Heart right ventricle (tissue), 16 donors: ENCODE results near the gene TCOF1. TPM values are rescaled to one million over a fixed set of nuclear protein-coding genes. Genes with fewer than 3 reads are reported as not detected.

Experiments used
- ATAC-seq, 8 donors: fragments of 200-7000 bp; cut with Tn5 transposase; one replicate each; pipeline ENCODE4 v1.9.1; 2020; ENCODE audit warnings: mild to moderate bottlenecking in 8 of 8, moderate library complexity in 8 of 8, moderate number of reproducible peaks in 1 of 8
- DNase-seq, 2 donors: peaks; one replicate each; pipeline ENCODE4 v3.0.0-alpha.2; 2020
- H3K27ac ChIP-seq, 10 donors: fragments of 200-600 bp; sonication (generic) in 2 of 10; one replicate each; pipeline versions ENCODE4 v1.5.0 to v1.8.0; 2020 to 2022; ENCODE audit warnings: mild to moderate bottlenecking in 3 of 10
- H3K27me3 ChIP-seq, 7 donors: fragments of 200-600 bp; one replicate each; pipeline ENCODE4 v1.8.0; 2021 to 2022; ENCODE audit warnings: mild to moderate bottlenecking in 2 of 7
- H3K36me3 ChIP-seq, 9 donors: fragments of 200-600 bp; sonication (generic) in 1 of 9; one replicate each; pipeline versions ENCODE4 v1.5.0 to v1.8.0; 2020 to 2022; ENCODE audit warnings: mild to moderate bottlenecking in 2 of 9
- H3K4me1 ChIP-seq, 9 donors: fragments of 200-600 bp; sonication (generic) in 1 of 9; one replicate each; pipeline versions ENCODE4 v1.5.0 to v1.8.0; 2020 to 2022; ENCODE audit warnings: mild to moderate bottlenecking in 4 of 9
- H3K4me3 ChIP-seq, 10 donors: fragments of 200-600 bp; sonication (generic) in 2 of 10; one replicate each; pipeline versions ENCODE4 v1.5.0 to v1.8.0; 2020 to 2022; ENCODE audit warnings: mild to moderate bottlenecking in 7 of 10, moderate library complexity in 2 of 10
- H3K9me3 ChIP-seq, 11 donors: fragments of 200-600 bp in 10 of 11; sonication (generic) in 2 of 11; one replicate each; pipeline versions ENCODE4 v1.5.0 to v1.8.0; 2013 to 2022; ENCODE audit warnings: mild to moderate bottlenecking in 2 of 11, control low read depth in 1 of 11, moderate library complexity in 1 of 11
- WGBS, 2 donors: extraction: QIAGEN DNeasy Blood & Tissue Kit; methylation state at CpG; one replicate each; pipeline ENCODE4 v1.1.7; 2013; ENCODE audit warnings: inconsistent platforms in 1 of 2; 5-methylcytosine and 5-hydroxymethylcytosine counted together
- intact Hi-C, 10 donors: fragments of 100-400 bp; cut with DNase I; formaldehyde crosslinking; loops; one replicate each; pipeline versions ENCODE4 v1.11.1 to v1.14.2; 2022
- polyA plus RNA-seq, 2 donors: library from polyadenylated mRNA; stranded (reverse); fragments of 200-250 nt; gene quantifications; one replicate each; pipeline ENCODE4 v1.2.3, GENCODE V29; 2013
- total RNA-seq, 10 donors: library from RNA; stranded (reverse); fragmentation: NEBNext Ultra II Directional in 3 of 10; extraction: Animal tissue kit (Norgen Biotek cat#: 25700) in 3 of 10; gene quantifications; one replicate each; pipeline versions ENCODE4 v1.2.1 to v1.2.4, GENCODE V29; 2021 to 2023
- TF ChIP-seq, protein P1 (sequence below), 9 donors: fragments of 200-600 bp; sonication (generic) in 2 of 9; IDR thresholded peaks; one replicate each; pipeline versions ENCODE4 v1.5.0 to v1.8.0; 2021 to 2022; ENCODE audit warnings: antibody characterized with exemption in 9 of 9, mild to moderate bottlenecking in 5 of 9, moderate library complexity in 1 of 9
- donor health status: Arrhythmogenic right ventricular cardiomyopathy.
- donor health status: ischemic (EF 13 %, LVEDD 7.1; RV severe dilation, severe dysfunction).
- donor health status: healthy with polysubstance abuse.
- donor health status: DM: no; HTN: yes; CAD: no.
- donor health status: DM: no; HTN: no; CAD: no.
- donor health status: ischemic (EF 25% LVEDD 6.9; RV normal size, moderate dysfunction).
- donor health status: ischemic (EF 25% LVEDD 5.7; RV mildly dilated, moderate dysfunction).
- donor health status: healthy.
- donor health status: DM: yes; HTN: yes; CAD: no.
- donor health status: Ischemic cardiomyopathy.
- donor health status: ischemic (EF 35%, LVEDD 5.7; RV mildly dilated, moderate dysfunction).
- donor health status: nonischemic (EF 11% LVEDD 7.7; RV severe dilation, severe dysfunction).
- donor health status: DM: yes; HTN: yes; CAD: no.
- donor health status: PGD.
- donor health status: ischemic (EF 29% LVEDD 5.4; RV normal size, mild dysfunction).
- donor health status: nonischemic (EF 23%, LVEDD 6.1; RV moderate dilation, normal function).

Gene TCOF1
- total and polyA plus RNA-seq, 12 donors = 12.4 to 21.3 (median 14.1) TPM

DNA sequence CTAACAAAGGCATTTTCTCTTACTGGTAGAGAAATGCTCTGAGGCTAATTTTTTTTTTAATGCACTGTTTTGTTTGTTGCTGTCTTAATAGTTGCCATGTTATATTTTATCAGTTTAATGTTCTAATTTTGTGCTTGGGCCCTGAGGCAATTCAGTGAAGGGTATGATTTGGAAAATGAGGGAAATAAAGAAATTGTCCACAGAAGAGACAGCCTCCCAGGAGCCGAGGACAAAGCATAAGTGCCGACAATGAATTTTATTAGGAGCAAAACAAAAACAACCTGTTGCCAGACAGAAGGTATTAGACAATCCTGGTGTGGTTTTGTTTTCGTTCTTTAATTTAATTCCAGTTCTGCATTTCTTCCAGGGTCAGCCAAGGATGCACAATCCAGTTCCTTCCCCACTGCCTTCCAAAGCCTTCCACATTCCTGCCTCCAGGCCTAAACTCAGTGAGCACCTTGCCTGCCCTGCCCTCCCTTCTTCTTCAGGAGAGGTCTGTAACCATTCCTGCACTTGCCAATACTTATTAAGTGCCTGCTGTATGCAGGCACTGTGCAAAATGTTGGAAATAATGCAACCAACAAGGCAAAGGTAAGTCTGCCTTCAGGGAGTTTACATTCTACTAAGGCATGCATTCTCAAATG, 4.3 kb upstream of the TCOF1 start:
- no peaks in the 10 kb centered on the region for H3K36me3 ChIP-seq
- 75 to 81% methylated on average over 3 of the region's 3 CpGs for WGBS, 2 donors
- peaks cover 0 to 33% (median 8%) of the 10 kb centered on the region in 9 donors for H3K4me1 ChIP-seq
- intact Hi-C loops = loop anchor here in 5 of 10 donors (10.0 kb wide), 4 partner anchors 82 to 328 kb away; no protein-coding TSS in a partner anchor
- no peak overlapping the region for H3K27ac ChIP-seq
- no peaks in the 10 kb centered on the region for H3K9me3 ChIP-seq
- TF ChIP-seq, protein P1, sequence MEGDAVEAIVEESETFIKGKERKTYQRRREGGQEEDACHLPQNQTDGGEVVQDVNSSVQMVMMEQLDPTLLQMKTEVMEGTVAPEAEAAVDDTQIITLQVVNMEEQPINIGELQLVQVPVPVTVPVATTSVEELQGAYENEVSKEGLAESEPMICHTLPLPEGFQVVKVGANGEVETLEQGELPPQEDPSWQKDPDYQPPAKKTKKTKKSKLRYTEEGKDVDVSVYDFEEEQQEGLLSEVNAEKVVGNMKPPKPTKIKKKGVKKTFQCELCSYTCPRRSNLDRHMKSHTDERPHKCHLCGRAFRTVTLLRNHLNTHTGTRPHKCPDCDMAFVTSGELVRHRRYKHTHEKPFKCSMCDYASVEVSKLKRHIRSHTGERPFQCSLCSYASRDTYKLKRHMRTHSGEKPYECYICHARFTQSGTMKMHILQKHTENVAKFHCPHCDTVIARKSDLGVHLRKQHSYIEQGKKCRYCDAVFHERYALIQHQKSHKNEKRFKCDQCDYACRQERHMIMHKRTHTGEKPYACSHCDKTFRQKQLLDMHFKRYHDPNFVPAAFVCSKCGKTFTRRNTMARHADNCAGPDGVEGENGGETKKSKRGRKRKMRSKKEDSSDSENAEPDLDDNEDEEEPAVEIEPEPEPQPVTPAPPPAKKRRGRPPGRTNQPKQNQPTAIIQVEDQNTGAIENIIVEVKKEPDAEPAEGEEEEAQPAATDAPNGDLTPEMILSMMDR (IDR thresholded peaks at IDR 0.05) = no peak
- ATAC-seq (no peak), DNase-seq (no peak)
- no peaks in the 10 kb centered on the region for H3K27me3 ChIP-seq
- H3K4me3 ChIP-seq = no peak overlapping the region

DNA sequence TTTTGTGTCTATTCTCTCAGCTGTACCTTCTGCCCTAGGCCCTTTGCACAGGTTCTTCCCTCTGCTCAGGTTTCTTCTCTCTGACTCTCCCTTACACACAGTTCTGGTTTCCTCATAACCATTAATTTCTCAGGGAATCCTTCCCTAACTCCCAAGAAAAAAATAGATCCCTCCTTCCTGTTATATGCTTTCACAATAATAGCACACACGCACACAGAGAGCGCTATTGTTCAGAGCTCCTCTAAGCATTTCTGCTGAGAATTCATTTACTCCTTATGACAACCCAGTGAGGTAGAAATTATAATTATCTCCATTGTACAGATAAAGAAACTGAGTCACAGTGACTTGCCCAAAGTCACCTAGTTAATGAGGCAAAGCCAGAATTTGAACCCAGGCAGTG, 1.7 kb upstream of the TCOF1 start:
- Histone ChIP-seq H3K27ac (no peak overlapping the region), H3K4me3 (no peak overlapping the region), H3K4me1 (peaks cover 0 to 40% (median 16%) of the 10 kb centered on the region in 9 donors), H3K9me3 (no peaks in the 10 kb centered on the region), H3K36me3 (peaks cover 0 to 11% (median 0%) of the 10 kb centered on the region in 9 donors), H3K27me3 (no peaks in the 10 kb centered on the region)
- DNase-seq (no peak), ATAC-seq (no peak)
- 80 to 92% methylated on average over 2 of the region's 2 CpGs for whole genome bisulfite sequencing, 2 donors
- intact Hi-C loops = loop anchor here in 5 of 10 donors (5.0 to 10.0 kb wide), 5 partner anchors 79 to 331 kb away; partner anchors contain the start of gene RPS14 (in 1 of the 5)
- TF ChIP-seq, protein P1 (IDR thresholded peaks at IDR 0.05) = no peak

DNA sequence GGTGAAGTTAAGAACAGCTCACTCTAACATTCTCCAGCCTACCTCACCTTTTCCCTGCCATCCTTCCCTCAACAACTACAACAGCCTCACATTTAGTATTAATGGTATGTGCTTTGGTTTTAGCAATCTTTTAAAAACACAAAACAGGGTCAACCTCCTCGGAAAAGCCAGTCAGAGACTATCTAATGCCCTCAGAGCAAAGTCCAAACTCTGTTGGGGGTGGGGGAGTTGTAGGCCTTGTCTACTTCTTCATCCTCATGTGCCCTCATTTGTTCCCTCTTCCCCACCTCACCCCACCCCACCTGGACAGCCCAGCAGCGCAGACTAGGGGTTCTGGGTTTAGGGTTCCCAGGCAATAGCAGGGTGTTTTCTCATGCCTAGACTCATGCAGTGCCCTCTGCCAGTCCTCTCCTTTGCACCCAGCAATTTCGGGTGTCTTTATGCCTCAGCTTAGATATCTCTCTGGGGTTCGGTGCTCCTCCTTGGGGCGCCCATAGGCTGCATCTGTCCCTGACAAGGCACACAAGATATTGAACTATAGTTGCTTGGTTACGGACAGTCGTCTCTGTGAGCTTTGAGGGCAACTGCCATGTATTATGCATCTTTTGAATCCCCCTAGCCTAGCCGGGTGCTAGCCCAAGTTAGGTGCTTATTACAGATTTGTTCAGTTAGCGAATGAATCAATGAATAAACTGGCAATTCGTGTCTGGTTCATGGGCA, 762 bp upstream of the TCOF1 start:
- peak in 1 of 8 donors; percentile 5 for ATAC-seq
- 66 to 73% methylated on average over 10 of the region's 10 CpGs for WGBS, 2 donors
- TF ChIP-seq, protein P1 (IDR thresholded peaks at IDR 0.05) = no peak

More for the DNA sequence above, 762 bp upstream of the TCOF1 start:
- Histone ChIP-seq H3K4me1 (peaks cover 0 to 33% (median 16%) of the 10 kb centered on the region in 9 donors), H3K9me3 (no peaks in the 10 kb centered on the region), H3K4me3 (peak overlapping the region; percentile 72 to 99 (median 92)), H3K27ac (peak overlapping the region in 4 of 10 donors; percentile 49 to 87 (median 74)), H3K27me3 (no peaks in the 10 kb centered on the region), H3K36me3 (peaks cover 0 to 20% (median 7%) of the 10 kb centered on the region in 9 donors)
- no peak for DNase-seq
- intact Hi-C loops = loop anchor here in 5 of 10 donors (5.0 to 10.0 kb wide), 5 partner anchors 78 to 332 kb away; partner anchors contain the start of gene RPS14 (in 1 of the 5)
